NCI-H1092 (cell line): ENCODE results near the gene DLGAP1.

Experiments
- DNase-seq: peaks from one replicate; lab custom pipeline; 2025; lab: John Stamatoyannopoulos, UW

DLGAP1 gene

DNA sequence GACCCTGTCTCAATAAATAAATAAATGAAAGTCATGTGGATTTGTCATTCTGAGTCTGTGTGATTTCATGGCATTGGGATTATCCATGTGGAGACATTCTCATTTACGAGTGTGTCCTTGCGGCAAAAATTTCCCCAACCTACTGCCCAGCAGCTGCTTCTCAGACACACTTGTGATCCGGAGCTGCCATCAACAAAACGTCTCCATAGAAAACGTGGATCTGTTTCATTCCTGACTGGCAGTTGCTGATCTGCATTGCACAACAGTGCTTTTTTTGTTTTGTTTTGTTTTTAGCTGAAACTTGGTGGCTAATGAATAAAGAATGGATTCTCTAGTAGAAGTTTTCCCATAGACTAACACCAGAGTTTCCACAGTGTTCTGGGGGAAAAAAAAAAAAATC lies 930.4 kb downstream of the DLGAP1 start:
- DNase-seq = no peak

DNA sequence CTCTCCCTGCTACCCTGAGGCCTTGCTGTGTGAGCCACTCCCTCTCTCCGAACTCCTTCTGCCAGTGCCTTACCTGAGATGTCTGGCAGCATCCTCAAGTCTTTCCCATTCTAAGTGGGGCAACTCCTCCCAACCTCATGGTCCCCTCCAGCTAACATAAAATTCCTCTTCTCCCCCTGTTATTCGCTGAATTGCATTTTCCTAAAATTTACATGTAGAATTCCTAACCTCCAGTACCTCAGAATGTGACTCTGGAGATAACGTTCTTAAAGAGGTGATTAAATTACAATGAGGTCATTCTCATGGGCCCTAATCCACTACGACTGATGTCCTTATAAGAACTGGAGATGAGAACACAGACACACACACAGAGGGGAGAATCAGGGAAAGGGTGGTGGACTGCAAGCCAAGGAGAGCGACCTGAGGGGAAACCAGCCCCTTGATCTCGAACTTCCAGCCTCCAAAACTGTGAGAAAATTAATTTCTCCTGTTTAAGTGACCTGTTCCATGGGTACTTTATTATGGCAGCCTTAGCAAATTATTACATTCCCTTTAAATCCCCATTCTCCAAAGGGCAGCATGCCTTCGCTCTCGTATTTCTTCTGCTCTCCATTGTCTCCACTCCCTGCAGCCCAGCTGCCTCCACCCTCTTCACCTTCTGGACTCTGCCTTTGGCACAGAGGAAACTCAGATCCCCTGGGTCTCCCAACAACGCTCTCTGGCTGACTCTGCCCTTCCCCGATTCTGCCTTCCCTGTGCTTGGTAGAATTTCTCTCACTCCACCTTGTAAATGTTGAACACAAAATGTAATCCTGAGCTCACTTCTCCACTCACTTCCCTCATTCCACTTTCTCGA lies 934.6 kb downstream of the DLGAP1 start:
- no peak for DNase-seq

DNA sequence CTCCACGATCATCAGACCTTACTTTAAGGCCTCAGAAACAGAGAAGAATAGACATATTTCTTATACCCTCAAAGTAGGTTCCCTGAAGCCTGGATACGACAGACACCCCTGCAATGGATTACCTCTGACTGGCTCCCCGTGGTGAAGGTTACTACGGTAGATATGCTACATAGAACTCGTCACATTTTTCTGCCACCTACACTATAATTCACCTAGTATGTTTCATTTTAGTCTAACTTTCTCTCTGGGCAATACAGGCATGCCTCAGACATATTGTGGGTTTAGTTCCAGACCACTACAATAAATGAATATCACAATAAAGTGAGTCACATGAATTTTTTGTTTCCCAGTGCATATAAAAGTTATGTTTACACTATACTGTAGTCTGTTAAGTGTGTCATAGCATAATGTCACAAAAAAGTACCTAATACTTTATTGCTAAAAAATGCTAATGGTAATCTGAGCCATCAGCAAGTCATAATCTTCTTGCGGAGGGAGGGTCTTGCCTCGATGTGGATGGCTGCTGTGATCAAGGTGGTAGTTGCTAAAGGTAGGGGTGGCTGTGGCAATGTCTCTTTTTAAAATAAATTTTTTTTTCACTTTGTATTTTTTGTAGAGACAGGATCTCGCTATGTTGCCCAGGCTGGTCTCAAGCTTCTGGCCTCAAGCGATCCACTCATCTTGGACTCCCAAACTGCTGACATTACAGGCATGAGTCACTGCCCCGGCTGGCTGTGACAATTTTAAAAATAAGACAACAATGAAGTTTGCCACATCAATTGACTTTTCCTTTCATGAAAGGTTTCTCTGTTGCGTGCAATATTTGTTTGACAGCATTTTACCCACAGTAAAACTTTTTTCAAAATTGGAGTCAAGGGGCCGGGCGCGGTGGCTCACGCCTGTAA lies 940.5 kb downstream of the DLGAP1 start:
- no peak for DNase-seq

DNA sequence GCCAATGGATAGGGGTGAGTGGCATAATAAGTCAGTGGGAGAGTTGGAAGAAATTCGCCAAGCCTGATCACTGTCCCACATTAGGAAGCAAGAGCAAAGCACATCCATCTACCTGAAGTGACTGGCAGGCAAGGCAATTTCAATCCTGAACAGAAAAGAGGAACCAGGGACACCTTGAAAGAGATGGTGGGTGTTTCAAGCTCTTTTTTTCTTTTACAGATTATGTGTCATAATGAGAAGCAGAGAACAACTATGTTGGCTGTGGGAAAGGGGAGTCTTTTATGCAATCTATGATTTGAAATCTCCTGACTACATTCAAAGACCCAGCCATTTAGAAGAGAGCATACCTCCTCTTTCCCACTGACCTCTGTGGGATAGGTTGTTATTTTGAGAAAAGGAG lies 941.6 kb downstream of the DLGAP1 start:
- DNase-seq = no peak

DNA sequence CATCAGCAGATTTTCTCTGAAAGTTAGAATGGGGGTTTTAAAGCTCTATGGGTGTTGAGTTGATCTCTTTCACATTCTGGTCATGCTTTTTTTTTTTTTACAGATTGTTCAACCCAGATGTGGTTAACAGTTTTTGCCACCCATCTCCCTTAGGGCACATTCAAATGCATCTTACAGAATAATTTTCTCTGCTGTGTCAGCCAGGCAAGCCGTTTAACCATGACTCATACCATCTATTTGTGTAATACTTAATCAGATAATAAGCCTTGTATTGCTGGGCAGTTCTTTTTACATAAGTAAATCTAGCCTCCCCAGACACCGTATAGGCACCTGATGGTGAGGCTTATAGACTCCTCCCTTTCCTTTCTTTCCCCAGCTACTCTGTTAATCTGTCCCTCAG lies 943.1 kb downstream of the DLGAP1 start:
- DNase-seq = no peak

DNA sequence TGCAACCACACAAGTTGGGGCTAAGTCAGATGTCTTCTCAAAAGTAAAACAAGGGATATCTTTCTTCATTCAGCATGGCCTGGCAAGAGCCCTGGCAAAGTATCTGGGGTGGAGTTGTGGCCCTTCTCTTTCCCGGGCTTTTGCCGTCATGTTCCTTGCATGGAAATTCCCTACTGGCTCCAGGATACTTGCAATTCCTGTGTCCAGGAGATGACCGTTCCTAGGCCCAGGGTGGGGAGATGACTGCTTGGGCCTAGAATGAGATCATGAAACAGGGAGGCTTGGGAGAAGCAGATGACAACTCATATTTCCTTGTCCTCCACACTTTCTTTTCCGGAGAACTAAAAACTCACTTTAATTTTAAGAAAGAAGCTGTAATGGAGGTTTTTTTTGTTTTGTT lies 944.2 kb downstream of the DLGAP1 start:
- DNase-seq = no peak

DNA sequence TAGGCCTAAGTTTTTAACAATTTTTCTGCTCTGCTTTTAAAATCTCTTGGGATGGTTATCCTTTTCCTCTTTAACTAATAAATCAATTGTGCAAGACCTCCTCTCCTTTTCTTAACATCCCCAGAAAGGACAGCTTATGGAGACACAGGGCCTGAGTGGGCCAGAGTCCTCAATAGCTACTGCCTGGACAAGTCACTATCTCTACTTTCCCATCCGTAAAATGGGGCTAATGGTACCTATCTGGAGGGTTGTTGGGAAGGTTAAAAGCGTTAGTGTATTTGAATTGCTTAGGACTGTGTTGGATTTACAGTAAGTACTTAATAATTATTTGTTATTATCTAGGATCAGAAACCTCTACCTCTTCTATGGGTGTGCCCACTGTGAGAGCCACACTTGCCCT lies 945.1 kb downstream of the DLGAP1 start:
- DNase-seq = no peak

DNA sequence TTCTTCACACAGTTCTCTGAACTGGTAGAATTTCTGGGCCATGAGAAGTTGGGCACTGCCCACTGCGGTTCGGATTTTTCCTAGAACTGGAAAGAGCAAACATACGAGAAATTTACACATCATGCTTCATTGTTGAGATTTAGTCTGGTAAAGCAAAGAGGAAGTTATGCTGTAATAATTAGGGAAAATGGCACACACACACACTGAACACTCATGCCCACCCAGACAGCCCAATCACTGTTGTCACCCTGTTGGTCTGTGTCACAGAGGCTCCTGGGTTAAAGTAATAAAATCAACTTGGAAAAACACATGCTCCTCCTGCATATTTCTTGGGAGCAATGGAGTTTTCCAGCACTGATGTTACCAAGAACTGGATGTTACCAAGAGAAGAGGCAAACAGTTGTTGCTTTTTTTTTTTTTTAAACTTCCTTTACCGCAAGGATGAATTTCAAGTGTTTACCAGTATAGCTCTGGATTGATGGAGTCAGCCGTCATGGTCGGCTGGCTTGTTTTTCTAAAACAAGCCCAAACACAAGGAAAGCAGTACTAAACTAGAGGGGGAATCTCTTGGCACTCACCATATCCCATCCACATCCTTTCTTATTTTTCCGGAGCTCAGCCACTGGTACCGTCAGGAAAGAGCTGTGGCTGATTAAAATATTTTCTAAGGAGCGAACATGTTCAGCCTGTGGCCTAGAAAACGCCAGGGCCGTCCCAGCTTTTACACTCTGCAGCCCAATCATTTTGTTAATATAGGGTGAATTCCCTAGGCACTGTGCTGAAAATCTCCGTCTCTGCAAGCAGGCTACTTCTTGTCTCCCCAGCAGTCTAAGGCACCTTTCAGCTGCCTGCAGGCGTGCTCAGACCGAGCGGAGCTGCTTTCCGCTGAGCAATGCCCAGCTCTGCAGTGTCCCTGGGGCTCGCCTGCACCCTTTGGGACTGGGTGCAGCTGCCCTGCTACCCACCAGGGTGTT lies 946.2 kb downstream of the DLGAP1 start:
- DNase-seq = no peak

DNA sequence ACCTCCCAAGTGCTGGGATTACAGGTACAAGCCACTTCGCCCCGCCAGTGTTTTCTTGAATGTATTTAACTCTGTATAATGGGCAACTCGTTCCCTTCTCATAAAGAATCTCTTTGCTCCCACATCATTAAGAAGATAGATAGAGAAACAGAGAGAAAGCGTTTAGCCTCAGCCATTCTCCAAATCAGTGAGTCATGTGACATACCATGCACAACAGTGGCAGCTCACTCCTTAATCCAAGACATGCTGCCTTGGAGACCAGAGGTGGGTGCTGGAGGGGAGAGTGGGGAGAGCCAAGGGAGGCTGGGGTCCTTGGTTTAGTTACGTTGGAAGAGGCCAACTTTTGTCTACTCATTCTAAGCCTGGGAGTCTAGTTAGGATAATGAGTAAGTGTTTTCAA lies 950.5 kb downstream of the DLGAP1 start:
- no peak for DNase-seq

DNA sequence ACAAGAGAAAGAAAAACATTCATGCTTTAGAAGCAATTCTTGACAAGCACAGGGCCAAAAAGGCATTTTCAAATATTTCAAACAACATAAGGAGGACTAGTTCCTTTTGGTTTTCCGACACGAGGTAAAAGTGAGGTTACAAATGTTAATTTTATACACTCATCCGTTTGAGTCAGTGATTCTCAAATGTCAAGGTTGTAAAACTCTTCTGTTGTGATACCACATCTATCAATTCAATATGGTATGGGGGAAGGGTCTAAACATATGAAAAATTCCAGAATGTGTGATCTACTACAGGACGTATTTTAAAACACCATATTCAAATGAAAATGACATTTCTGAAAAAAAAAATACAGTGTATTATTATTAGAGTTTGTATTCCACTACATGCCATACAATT lies 952.5 kb downstream of the DLGAP1 start:
- DNase-seq = no peak

DNA sequence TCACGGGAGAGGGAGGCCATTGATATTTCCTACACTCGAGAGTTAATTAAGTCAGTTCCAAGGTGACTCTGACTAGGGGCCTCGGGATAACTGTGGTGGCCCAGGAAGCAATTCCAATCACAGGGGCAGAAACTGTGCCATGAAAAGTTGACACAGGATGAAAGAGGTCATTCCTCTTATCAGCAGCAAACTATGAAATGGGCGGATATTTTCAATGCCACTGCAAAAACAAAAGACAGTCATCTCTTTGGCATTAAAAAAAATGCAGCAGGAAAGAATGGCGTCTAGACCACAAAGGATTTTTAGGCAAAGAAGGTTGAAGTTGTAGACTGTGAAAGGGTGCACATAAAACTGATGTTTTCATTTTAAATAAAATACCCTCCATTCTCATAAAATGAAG lies 955.1 kb downstream of the DLGAP1 start:
- no peak for DNase-seq

DNA sequence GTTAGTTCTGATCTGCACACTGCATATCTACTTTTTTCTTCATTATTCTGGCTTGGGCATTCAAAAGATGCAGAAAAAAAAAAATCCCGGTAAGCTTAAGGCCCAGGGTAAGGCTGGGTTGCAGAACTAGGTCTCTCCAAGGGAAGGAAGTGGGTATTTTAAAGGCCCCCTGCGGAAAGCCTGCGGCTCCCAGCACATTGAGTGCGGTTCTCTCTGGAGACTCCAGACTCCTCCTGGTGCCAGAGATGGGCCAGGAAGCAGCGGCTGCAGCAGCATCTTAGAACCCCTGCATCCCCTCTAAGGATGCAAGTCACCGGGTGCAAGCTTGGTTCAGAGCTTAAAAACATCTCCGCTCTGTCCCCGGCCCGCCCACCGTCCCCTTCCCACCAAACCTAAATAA lies 955.6 kb downstream of the DLGAP1 start:
- DNase-seq = no peak

DNA sequence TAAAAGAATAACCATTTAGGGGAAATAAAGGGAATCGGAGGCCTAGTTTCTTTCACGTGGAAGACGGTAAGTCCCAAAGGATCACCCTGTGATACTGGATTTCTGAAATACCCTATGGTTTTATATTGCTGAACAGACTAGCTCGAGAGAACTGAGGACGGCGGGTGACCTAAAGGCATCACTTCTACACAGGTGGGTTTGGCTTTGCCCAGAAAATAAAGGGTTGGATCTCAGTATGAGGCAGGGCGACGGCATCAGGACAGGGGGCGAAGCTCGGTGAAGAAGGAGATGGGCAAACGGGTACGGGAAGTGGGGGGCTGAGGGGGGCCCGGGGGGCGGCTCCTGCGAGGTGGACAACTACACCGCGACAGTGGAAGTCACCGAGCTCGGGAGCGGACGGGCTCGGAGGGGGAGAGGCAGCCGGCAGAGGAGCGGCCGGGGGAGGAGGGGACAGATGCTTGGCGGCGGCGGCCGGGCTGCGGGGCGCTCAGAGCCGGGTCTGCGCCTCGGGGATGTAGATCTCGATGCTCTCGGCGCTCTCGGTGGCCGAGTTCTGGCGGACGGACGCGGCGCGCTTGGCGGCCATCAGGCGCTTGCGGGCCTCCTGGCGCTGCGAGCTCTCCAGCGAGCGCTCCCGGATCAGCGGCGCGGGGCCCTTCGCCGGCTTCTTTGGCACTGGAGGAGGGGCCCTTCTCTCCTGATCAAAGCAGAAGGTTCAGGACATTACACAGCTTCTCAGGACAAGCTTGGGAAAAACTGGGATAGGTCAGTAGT lies 956.2 kb downstream of the DLGAP1 start:
- no peak for DNase-seq

DNA sequence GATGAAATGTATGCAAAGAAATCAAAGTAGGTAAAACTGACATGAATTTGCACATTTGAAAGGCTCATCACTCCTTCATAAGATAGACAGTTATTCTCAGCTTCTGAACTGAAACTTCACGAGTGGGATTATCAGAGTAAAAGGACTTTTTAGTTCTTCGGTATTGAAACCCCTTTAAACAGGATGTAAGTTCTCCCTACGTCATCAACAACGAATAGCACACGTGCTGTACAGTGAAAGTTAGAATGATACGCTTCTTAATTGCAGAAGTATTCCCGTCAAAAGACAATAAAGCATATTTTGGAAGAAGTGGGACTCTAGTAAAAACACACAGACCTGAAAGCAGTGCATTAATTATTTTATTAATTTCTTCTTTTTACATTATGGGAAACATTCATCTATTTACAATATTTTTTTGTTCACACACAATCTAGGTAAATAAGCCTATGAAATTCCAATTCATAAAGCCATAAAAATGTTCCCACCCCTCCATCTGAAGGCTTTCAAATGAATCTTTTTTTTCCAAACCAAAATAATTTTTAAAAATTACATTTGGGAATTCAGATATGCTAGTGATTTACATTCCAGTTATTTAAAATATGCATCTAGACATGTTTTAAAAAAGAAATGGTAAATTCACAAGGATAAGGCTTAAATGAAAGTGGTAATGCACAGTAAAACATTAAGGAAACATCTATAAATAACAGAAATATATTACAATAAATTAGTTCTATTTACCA lies 959.2 kb downstream of the DLGAP1 start:
- DNase-seq = no peak

DNA sequence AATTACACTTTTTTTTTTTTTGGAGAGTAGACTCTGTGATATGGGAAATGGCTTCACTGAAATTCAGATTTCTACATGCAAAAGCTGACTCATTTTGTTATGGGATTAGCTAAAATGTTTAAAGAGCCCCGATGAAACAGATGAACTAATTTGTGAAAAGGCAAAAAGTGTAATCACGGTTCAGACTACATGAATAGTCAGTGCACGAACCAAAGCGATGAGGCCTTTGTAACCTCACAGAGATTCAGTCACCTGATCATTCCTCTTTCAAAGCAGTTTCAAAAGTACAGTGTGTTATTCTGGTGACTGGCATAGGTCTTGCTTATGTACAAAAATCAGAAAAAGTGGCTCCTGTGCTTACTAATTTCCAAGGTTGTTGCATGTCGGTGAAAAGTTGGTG lies 960.5 kb downstream of the DLGAP1 start:
- DNase-seq = no peak

DNA sequence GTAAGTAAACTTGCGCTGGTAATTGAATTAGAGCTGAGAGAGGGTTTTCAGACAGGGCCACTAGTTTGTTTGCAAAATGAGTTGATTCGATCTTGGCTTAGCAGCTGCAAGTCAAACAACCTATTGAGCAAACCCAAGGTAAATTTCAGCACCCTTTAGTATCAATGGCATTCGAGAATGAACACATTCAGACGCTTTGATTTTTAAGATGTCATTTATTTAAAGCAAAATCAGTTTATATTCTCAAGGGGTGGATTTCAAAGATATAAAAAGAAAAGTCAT lies 960.9 kb downstream of the DLGAP1 start:
- no peak for DNase-seq

DNA sequence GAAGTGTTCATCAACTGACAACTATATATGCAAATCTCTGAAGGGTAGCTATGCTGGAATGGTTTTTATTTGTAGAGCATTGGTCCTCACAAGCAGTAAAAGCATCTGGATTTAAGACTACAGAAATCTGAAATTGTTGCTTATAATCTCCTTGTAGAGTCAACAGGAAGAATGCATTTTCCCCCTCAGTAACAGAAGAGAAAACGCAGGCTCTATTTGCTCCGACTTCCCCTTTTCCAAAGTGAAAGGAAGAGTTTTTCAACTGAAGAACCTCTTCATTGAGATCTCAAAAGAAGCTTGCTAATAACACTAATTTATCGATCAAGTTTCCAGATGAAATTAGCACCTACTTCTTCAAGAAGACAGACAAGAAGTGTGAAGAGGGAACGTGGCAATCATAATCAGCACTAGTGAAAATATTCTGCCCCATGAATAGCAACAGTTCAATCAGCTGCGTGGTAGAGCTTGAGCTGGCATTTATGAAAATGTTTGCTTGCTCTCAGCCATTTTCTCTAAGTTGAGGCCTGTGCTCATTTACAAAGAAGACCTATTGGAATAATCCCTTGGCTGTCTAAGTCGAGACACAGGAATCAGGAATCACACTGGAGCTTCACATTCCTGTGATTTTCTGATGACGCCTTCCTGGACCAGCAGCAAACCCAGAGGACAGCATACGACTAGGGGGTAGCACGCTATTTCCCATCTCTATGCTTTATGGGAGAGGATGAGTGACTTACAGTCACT lies 961.4 kb downstream of the DLGAP1 start:
- DNase-seq = no peak

DNA sequence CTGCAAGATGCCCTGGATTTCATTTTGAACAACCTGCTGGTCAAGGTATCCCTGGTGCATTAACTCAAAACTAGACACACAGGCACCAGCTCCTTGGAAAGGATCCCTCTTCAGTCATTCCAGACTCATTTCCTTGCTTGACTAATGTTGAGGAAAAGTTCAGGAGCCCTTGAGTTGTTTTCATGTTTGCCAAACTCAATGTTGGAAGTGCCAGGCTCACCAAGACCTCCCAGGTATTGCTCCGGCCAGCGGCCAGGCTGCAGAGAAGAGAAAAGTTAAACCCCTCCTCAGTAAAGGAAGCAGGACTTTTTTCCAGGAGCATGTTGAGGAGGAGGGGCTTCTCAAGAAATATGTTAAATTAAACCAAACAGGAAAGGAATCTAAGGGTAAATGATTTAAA lies 962.4 kb downstream of the DLGAP1 start:
- DNase-seq = no peak

DNA sequence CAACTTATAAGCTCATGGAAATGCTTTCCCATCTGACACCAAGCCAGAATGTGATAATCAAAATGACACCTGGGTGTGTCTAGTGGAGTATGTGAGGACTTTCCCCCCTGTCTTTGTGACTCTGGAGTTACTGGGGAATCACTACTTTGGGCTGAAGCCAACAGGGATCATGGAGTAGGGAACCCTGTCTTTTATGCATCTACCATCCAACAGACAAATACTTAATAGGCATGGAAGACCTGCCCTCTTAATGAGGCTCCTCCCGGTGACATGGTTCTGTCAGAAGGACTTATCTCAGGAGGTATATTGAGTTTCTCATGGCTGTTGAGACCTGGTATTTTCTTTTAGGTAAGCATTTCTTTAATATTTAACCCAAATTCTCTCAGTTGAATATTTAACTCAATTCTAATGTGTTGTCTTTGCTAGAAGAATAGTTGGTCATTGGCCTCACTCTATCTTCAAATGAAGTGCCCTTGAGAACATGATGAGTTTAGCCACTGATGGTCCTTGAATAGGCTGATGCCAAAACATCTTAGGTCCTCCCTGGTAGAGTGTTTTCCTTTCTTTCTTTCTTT lies 963.0 kb downstream of the DLGAP1 start:
- no peak for DNase-seq

DNA sequence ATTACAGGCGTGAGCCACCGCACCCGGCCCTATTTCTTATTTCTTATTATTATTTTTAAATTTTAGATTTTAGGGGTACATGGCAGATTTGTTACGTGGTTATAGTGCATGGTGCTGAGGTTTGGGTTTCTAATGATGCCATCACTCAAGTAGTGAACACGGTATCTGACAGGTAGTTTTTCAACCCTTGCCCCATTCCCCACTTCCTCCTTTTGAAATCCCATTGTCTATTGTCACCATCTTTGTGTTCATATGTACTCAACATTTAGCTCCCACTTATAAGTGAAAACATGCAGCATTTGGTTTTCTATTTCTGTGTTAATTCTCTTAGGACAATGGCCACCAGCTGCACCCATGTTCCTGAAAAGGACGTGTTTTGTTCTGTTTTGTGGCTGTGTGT lies 965.6 kb downstream of the DLGAP1 start:
- no peak for DNase-seq
